Neural cell (in vitro differentiated cells): Measurements from ENCODE around the gene DDX25. TPM values are rescaled to one million over a fixed set of nuclear protein-coding genes. Genes with fewer than 3 reads are reported as not detected.

Source experiments
- H2AFZ ChIP-seq: fragments of 200-600, 300-800 bp; sonication (generic), shearing (Covaris generic); 2 replicates; pipeline ENCODE4 v1.6.0; 2014; ENCODE audit warnings: low read depth, mild to moderate bottlenecking, antibody characterized with exemption, low read length, moderate library complexity
- H3F3A ChIP-seq: fragments of 200-600 bp; shearing (Covaris generic); 2 replicates; pipeline ENCODE4 v1.6.1; 2016; ENCODE audit warnings: mild to moderate bottlenecking, moderate library complexity, mixed read lengths, antibody characterized with exemption, low read length; ENCODE audit not compliant: insufficient read depth, poor library complexity, severe bottlenecking
- H3K27ac ChIP-seq: fragments of 200-600, 300-800 bp; sonication (generic), shearing (Covaris generic); 2 replicates; pipeline ENCODE4 v1.5.1; 2014; ENCODE audit warnings: mild to moderate bottlenecking, low read length, moderate library complexity
- H3K27me3 ChIP-seq: fragments of 300-800, 200-600 bp; sonication (generic), shearing (Covaris generic); 2 replicates; pipeline ENCODE4 v1.6.0; 2014; ENCODE audit warnings: mild to moderate bottlenecking, low read depth, low read length, moderate library complexity; ENCODE audit not compliant: insufficient read depth
- H3K36me3 ChIP-seq: fragments of 300-800, 200-600 bp; sonication (generic), shearing (Covaris generic); 2 replicates; pipeline ENCODE4 v1.5.1; 2014; ENCODE audit warnings: mild to moderate bottlenecking, antibody characterized with exemption, low read length, moderate library complexity; ENCODE audit not compliant: insufficient read depth
- H3K4me2 ChIP-seq: fragments of 300-800, 200-600 bp; sonication (generic), shearing (Covaris generic); 2 replicates; pipeline ENCODE4 v1.6.0; 2014; ENCODE audit warnings: mild to moderate bottlenecking, low read length
- H3K4me3 ChIP-seq: fragments of 300-800, 200-600 bp; sonication (generic), shearing (Covaris generic); 2 replicates; pipeline ENCODE4 v1.5.1; 2014; ENCODE audit warnings: mild to moderate bottlenecking, low read length, moderate library complexity
- H3K79me2 ChIP-seq: fragments of 200-600 bp; shearing (Covaris generic); replicated peaks from 2 replicates; pipeline ENCODE4 v1.6.0; 2014; ENCODE audit warnings: mild to moderate bottlenecking, low read length, moderate library complexity; ENCODE audit not compliant: insufficient read depth
- H3K9ac ChIP-seq: fragments of 300-800, 200-600 bp; sonication (generic), shearing (Covaris generic); 2 replicates; pipeline ENCODE4 v1.6.1; 2016; ENCODE audit warnings: mild to moderate bottlenecking, low read length, mixed read lengths
- H3K9me2 ChIP-seq: fragments of 200-600 bp; shearing (Covaris generic); 2 replicates; pipeline ENCODE4 v1.6.1; 2016; ENCODE audit warnings: mild to moderate bottlenecking, low read length, mixed read lengths; ENCODE audit not compliant: insufficient read depth
- H3K9me3 ChIP-seq: fragments of 200-600, 300-800 bp; sonication (generic), shearing (Covaris generic); 2 replicates; pipeline ENCODE4 v1.6.1; 2016; ENCODE audit warnings: mild to moderate bottlenecking, mixed run types, low read length, moderate library complexity, mixed read lengths
- H4K20me1 ChIP-seq: fragments of 200-600 bp; shearing (Covaris generic); 2 replicates; pipeline ENCODE4 v1.6.1; 2016; ENCODE audit warnings: mild to moderate bottlenecking, mixed run types; ENCODE audit not compliant: insufficient read depth
- CTCF ChIP-seq: fragments of 450-650 bp; IDR thresholded peaks from 2 replicates; pipeline ENCODE4 v1.5.1; 2014; ENCODE audit warnings: antibody characterized with exemption, mild to moderate bottlenecking, moderate library complexity; ENCODE audit not compliant: poor library complexity, severe bottlenecking
- EP300 ChIP-seq: fragments of 450-650 bp; conservative IDR thresholded peaks from 2 replicates; pipeline ENCODE4 v1.6.1; 2014; ENCODE audit warnings: antibody characterized with exemption, mild to moderate bottlenecking, moderate library complexity; ENCODE audit not compliant: poor library complexity, severe bottlenecking
- EZH2 ChIP-seq: fragments of 200-600, 300-800 bp; shearing (Covaris generic), sonication (generic); IDR thresholded peaks from 2 replicates; pipeline ENCODE4 v1.6.1; 2014; ENCODE audit warnings: antibody characterized with exemption, low read length, borderline replicate concordance, mild to moderate bottlenecking; ENCODE audit not compliant: insufficient read depth, poor library complexity, severe bottlenecking
- MXI1 ChIP-seq: fragments of 450-650 bp; conservative IDR thresholded peaks from 2 replicates; pipeline ENCODE4 v1.6.1; 2014; ENCODE audit warnings: antibody characterized with exemption, mild to moderate bottlenecking; ENCODE audit not compliant: poor library complexity, severe bottlenecking
- POLR2AphosphoS5 ChIP-seq: IDR thresholded peaks from 2 replicates; pipeline ENCODE4 v1.6.1; 2012
- RAD21 ChIP-seq: fragments of 450-650 bp; conservative IDR thresholded peaks from 2 replicates; pipeline ENCODE4 v1.6.1; 2014; ENCODE audit warnings: antibody characterized with exemption, mild to moderate bottlenecking, moderate library complexity
- REST ChIP-seq: IDR thresholded peaks from 2 replicates; pipeline ENCODE4 v1.6.1; 2012; ENCODE audit warnings: borderline replicate concordance
- SMC3 ChIP-seq: fragments of 450-650 bp; conservative IDR thresholded peaks from 2 replicates; pipeline ENCODE4 v1.6.1; 2014; ENCODE audit warnings: antibody characterized with exemption, mild to moderate bottlenecking, moderate library complexity; ENCODE audit not compliant: poor library complexity
- TAF1 ChIP-seq: IDR thresholded peaks from 2 replicates; pipeline ENCODE4 v1.6.1; 2012; ENCODE audit warnings: low read depth
- polyA plus RNA-seq: library from polyadenylated mRNA; depleted of rRNA; stranded (reverse); fragments of >200 nt; gene quantifications from 2 replicates; pipeline ENCODE4 v1.2.3, GENCODE V29; 2014

The DDX25 gene
- polyA plus RNA-seq, 1 donor from 2014 or later, result 66.4 TPM

GRCh38 chr11:125941267-125941618 lies 36.9 kb downstream of the DDX25 start:
- TF ChIP-seq MXI1 (no peak), RAD21 (no peak), TAF1 (no peak), EZH2 (no peak), EP300 (no peak), CTCF (no peak), SMC3 (no peak), REST (no peak), POLR2AphosphoS5 (no peak)
- Histone ChIP-seq H2AFZ (no peak overlapping the region), H3F3A (no peaks in the 10 kb centered on the region), H3K79me2 (no peaks in the 10 kb centered on the region), H3K9me3 (no peaks in the 10 kb centered on the region), H3K36me3 (no peaks in the 10 kb centered on the region), H4K20me1 (no peaks in the 10 kb centered on the region), H3K4me3 (no peak overlapping the region), H3K27ac (no peak overlapping the region), H3K27me3 (no peaks in the 10 kb centered on the region), H3K9me2 (no peaks in the 10 kb centered on the region), H3K4me2 (no peak overlapping the region), H3K9ac (no peak overlapping the region)

GRCh38 chr11:125941619-125942611 lies 37.6 kb downstream of the DDX25 start:
- Histone ChIP-seq H3K4me2 (no peak overlapping the region), H3F3A (no peaks in the 10 kb centered on the region), H2AFZ (no peak overlapping the region), H3K9me2 (no peaks in the 10 kb centered on the region), H4K20me1 (no peaks in the 10 kb centered on the region), H3K9ac (no peak overlapping the region), H3K4me3 (no peak overlapping the region), H3K9me3 (no peaks in the 10 kb centered on the region), H3K36me3 (no peaks in the 10 kb centered on the region), H3K79me2 (no peaks in the 10 kb centered on the region), H3K27me3 (no peaks in the 10 kb centered on the region), H3K27ac (no peak overlapping the region)
- no peak for TF ChIP-seq MXI1
- no peak for TF ChIP-seq RAD21
- TF ChIP-seq CTCF, result peak; percentile 37
- TF ChIP-seq TAF1, result no peak
